Nephron (organoid): ENCODE measurements around the gene CCDC141.

Source experiments
- H3K27ac Mint-ChIP-seq, 3 experiments: 2 replicates each; pipeline ENCODE4 v1.8.0; 2020; ENCODE audit warnings: mixed read lengths in 3 of 3, mild to moderate bottlenecking in 2 of 3, moderate library complexity in 1 of 3
- H3K27me3 Mint-ChIP-seq: 2 replicates; pipeline ENCODE4 v1.8.0; 2021; ENCODE audit warnings: low read depth, mild to moderate bottlenecking, moderate library complexity, mixed read lengths
- H3K36me3 Mint-ChIP-seq: 2 replicates; pipeline ENCODE4 v1.8.0; 2020; ENCODE audit warnings: low read depth, mixed read lengths
- H3K4me1 Mint-ChIP-seq: 2 replicates; pipeline ENCODE4 v1.8.0; 2020; ENCODE audit warnings: mixed read lengths
- H3K4me3 Mint-ChIP-seq, 3 experiments: 2 replicates each; pipeline ENCODE4 v1.8.0; 2020; ENCODE audit warnings: mild to moderate bottlenecking in 3 of 3, mixed read lengths in 3 of 3, moderate library complexity in 2 of 3
- H3K9me3 Mint-ChIP-seq: 2 replicates; pipeline ENCODE4 v1.8.0; 2020; ENCODE audit warnings: mixed read lengths
- TF ChIP-seq, protein P1 (sequence below), 3 experiments: fragments of 200-600 bp; sonication (generic); IDR thresholded peaks; one replicate each; pipeline ENCODE4 v1.5.0; 2021; ENCODE audit warnings: antibody characterized with exemption in 3 of 3; ENCODE audit not compliant: unreplicated experiment in 3 of 3

CCDC141 gene

DNA sequence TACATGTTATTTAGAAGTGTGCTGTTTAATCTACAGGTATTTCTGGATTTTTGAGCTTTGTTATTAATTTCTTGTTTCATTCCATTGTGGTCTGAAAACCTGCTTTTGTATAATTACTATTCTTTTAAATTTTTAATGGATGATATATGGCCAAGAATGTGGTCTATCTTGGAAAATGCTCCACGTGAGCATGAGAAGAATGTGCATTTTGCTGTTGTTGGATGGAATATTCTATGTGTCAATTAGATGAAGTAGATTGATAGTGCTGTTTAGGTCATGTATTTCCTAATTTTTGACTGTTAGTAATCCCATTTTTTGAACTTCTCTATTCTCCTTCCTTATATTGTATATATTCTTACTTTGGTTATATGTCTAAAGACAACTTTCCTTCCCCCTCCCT lies 222.8 kb downstream of the CCDC141 start:
- H3K9me3 Mint-ChIP-seq = peaks cover 9% of the 10 kb centered on the region
- H3K4me1 Mint-ChIP-seq = peaks cover 20% of the 10 kb centered on the region
- H3K27ac Mint-ChIP-seq = no peak overlapping the region
- H3K27me3 Mint-ChIP-seq = no peaks in the 10 kb centered on the region
- H3K36me3 Mint-ChIP-seq = peaks cover 7% of the 10 kb centered on the region
- no peak overlapping the region for H3K4me3 Mint-ChIP-seq
- TF ChIP-seq, protein P1, sequence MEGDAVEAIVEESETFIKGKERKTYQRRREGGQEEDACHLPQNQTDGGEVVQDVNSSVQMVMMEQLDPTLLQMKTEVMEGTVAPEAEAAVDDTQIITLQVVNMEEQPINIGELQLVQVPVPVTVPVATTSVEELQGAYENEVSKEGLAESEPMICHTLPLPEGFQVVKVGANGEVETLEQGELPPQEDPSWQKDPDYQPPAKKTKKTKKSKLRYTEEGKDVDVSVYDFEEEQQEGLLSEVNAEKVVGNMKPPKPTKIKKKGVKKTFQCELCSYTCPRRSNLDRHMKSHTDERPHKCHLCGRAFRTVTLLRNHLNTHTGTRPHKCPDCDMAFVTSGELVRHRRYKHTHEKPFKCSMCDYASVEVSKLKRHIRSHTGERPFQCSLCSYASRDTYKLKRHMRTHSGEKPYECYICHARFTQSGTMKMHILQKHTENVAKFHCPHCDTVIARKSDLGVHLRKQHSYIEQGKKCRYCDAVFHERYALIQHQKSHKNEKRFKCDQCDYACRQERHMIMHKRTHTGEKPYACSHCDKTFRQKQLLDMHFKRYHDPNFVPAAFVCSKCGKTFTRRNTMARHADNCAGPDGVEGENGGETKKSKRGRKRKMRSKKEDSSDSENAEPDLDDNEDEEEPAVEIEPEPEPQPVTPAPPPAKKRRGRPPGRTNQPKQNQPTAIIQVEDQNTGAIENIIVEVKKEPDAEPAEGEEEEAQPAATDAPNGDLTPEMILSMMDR (IDR thresholded peaks at IDR 0.05; ENCODE audit: unreplicated experiment in 3 of 3) = no peak

DNA sequence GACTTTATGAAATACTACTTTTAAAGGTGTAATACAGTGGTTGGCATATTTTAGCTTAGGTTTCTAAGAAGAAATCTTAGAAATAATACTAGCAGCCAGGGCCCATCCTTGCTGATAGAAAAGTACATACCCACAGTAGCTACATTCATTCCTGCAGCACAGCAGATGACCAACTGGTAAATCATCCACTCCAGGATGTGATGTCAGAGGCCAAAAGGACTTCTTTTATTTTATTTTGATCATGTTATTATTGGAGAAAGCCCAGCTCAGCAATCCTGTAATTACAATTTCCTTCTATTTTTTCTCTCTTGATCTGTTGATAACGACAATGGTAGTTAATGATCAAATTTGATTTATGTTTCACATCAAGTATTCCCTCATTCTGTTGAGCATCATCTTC lies 224.8 kb downstream of the CCDC141 start:
- H3K27me3 Mint-ChIP-seq = no peaks in the 10 kb centered on the region
- no peak overlapping the region for H3K4me3 Mint-ChIP-seq
- no peak overlapping the region for H3K27ac Mint-ChIP-seq
- peaks cover 21% of the 10 kb centered on the region for H3K4me1 Mint-ChIP-seq
- H3K36me3 Mint-ChIP-seq = peaks cover 7% of the 10 kb centered on the region
- TF ChIP-seq, protein P1 (IDR thresholded peaks at IDR 0.05; ENCODE audit: unreplicated experiment in 3 of 3) = no peak
- peaks cover 9% of the 10 kb centered on the region for H3K9me3 Mint-ChIP-seq

DNA sequence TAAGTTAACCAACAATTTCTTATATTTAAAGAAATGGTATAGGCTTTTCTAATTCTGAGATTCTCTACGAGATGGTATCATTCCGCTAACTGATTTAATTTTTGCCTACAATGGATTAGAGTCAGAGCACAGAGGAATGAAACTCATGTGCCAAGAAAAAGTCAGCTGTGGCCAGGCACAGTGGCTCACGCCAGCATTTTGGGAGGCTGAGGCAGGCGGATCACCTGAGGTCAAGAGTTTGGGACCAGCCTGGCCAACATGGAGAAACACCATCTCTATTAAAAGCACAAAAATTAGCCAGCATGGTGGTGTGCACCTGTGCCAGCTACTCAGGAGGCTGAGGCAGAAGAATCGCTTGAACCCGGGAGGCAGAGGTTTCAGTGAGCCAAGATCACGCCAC lies 225.8 kb downstream of the CCDC141 start:
- no peak overlapping the region for H3K27ac Mint-ChIP-seq
- no peaks in the 10 kb centered on the region for H3K27me3 Mint-ChIP-seq
- H3K36me3 Mint-ChIP-seq = peaks cover 7% of the 10 kb centered on the region
- H3K4me1 Mint-ChIP-seq = peaks cover 17% of the 10 kb centered on the region
- H3K9me3 Mint-ChIP-seq = peaks cover 9% of the 10 kb centered on the region
- TF ChIP-seq, protein P1 (IDR thresholded peaks at IDR 0.05; ENCODE audit: unreplicated experiment in 3 of 3) = no peak
- H3K4me3 Mint-ChIP-seq = no peak overlapping the region

DNA sequence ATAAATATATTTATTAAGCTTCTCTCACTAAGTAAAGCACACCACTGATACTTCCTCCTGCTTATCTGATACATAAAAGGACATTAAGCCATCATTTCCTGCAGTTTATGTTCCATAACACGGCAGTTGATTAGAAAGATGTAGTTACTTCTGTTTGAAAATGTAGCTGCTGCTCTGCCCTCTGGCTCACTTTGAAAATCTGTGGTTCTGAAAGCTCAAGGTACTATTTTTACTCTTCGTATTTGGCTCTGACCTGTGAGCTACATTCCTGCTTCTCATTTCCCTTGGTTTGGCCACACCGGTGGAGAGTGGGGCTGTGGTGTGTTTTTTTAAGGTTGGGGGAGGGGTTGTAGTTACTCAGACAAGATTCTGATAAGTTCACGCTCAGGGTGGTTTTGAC lies 229.9 kb downstream of the CCDC141 start:
- Mint-ChIP-seq H3K4me3 (no peak overlapping the region), H3K9me3 (no peaks in the 10 kb centered on the region)

DNA sequence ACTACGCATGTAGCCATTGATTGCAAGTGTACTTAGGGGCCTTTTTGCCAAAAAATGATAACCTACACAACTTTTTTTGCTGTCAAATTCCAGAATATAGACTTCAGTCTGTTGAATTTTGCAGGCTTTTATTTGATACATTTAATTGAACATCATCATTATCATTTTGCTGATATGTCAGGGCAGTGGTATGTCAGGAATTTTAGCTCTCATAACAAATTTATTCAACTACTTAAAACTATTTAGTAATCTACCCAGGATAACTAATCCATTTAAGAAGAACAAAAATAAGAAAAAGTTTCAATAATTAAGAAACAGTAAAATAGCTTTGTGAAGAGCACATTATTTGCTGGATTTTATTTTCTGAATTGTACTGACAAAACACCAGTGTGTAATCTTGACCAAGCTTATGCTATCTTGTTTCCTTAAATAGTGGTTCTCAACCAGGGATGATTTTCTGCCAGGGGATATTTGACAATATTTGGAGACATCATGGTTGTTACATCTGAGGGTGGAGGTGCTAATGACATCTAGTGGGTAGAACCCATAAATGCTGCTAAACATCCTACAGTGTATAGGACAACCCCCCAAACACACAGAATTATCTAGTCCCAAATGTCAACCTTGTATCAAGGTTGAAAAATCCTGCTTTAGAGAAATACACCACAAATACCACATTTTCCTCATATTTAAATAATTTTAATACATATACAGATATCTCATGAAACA lies 230.6 kb downstream of the CCDC141 start:
- H3K27ac Mint-ChIP-seq = no peak overlapping the region
- TF ChIP-seq, protein P1 (IDR thresholded peaks at IDR 0.05; ENCODE audit: unreplicated experiment in 3 of 3) = no peak
- H3K27me3 Mint-ChIP-seq = no peaks in the 10 kb centered on the region
- no peaks in the 10 kb centered on the region for H3K9me3 Mint-ChIP-seq
- peaks cover 5% of the 10 kb centered on the region for H3K4me1 Mint-ChIP-seq
- no peaks in the 10 kb centered on the region for H3K36me3 Mint-ChIP-seq
- no peak overlapping the region for H3K4me3 Mint-ChIP-seq

More for the DNA sequence above, 229.9 kb downstream of the CCDC141 start:
- no peaks in the 10 kb centered on the region for H3K27me3 Mint-ChIP-seq
- no peak overlapping the region for H3K27ac Mint-ChIP-seq
- H3K36me3 Mint-ChIP-seq = no peaks in the 10 kb centered on the region
- TF ChIP-seq, protein P1 (IDR thresholded peaks at IDR 0.05; ENCODE audit: unreplicated experiment in 3 of 3) = no peak
- H3K4me1 Mint-ChIP-seq = peaks cover 5% of the 10 kb centered on the region

DNA sequence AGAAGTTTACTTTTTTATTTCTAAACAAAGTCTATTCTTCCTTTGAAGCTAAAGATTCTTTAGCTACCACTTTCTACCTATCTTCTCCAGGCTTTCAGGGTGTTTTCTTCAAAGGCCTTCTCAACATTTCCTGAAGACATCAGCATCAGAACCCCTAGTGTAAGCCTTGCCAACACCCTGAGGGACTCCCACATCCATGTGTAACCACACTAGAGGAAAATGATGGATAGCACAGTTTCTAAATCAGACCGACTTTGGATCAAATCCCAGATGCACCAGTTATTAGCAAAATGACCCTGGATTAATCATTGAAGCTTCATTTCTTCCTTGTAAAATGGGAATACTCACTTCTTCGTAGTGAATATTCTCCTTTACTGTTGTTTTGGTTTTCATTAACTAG lies 238.0 kb downstream of the CCDC141 start:
- TF ChIP-seq, protein P1 (IDR thresholded peaks at IDR 0.05; ENCODE audit: unreplicated experiment in 3 of 3) = no peak
- H3K36me3 Mint-ChIP-seq = no peaks in the 10 kb centered on the region
- H3K27me3 Mint-ChIP-seq = no peaks in the 10 kb centered on the region
- H3K4me3 Mint-ChIP-seq = no peak overlapping the region
- H3K27ac Mint-ChIP-seq = no peak overlapping the region
- peaks cover 22% of the 10 kb centered on the region for H3K4me1 Mint-ChIP-seq
- no peaks in the 10 kb centered on the region for H3K9me3 Mint-ChIP-seq
